ENCODE measurements around the gene MTNR1B.

The MTNR1B gene

GRCh38 chr11:92978271-92979111 lies 9.0 kb downstream of the MTNR1B start:
- DNase-seq (ENCODE audit: low read depth in 3 of 3), result no peak

- DNase-seq (ENCODE audit: low read depth in 3 of 3), result no peak
Observed at GRCh38 chr11:92979176-92979575, 9.7 kb downstream of the MTNR1B start.

GRCh38 chr11:92980312-92980711 lies 10.9 kb downstream of the MTNR1B start:
- DNase-seq (ENCODE audit: low read depth in 3 of 3), result no peak

GRCh38 chr11:92981508-92982043 lies 12.1 kb downstream of the MTNR1B start:
- no peak for DNase-seq (ENCODE audit: low read depth in 3 of 3)

- DNase-seq (ENCODE audit: low read depth in 3 of 3), result no peak
Observed at GRCh38 chr11:92986585-92986984, 17.1 kb downstream of the MTNR1B start.

GRCh38 chr11:92993004-92993403 lies 23.6 kb downstream of the MTNR1B start:
- DNase-seq (ENCODE audit: low read depth in 3 of 3), result no peak

- DNase-seq (ENCODE audit: low read depth in 3 of 3), result no peak
Observed at GRCh38 chr11:93000511-93001476, 31.3 kb downstream of the MTNR1B start.

GRCh38 chr11:93001806-93002205 lies 32.4 kb downstream of the MTNR1B start:
- DNase-seq (ENCODE audit: low read depth in 3 of 3), result no peak

GRCh38 chr11:93002380-93002779 lies 32.9 kb downstream of the MTNR1B start:
- DNase-seq (ENCODE audit: low read depth in 3 of 3), result no peak

- no peak for DNase-seq (ENCODE audit: low read depth in 3 of 3)
Observed at GRCh38 chr11:93005239-93005638, 35.8 kb downstream of the MTNR1B start.

GRCh38 chr11:93013646-93014045 lies 44.2 kb downstream of the MTNR1B start:
- no peak for DNase-seq (ENCODE audit: low read depth in 3 of 3)

- no peak for DNase-seq (ENCODE audit: low read depth in 3 of 3)
Observed at GRCh38 chr11:93016595-93016994, 47.1 kb downstream of the MTNR1B start.

GRCh38 chr11:93017821-93018690 lies 48.6 kb downstream of the MTNR1B start:
- no peak for DNase-seq (ENCODE audit: low read depth in 3 of 3)

- DNase-seq (ENCODE audit: low read depth in 3 of 3), result no peak
Observed at GRCh38 chr11:93020248-93021046, 51.0 kb downstream of the MTNR1B start.

GRCh38 chr11:93024369-93024768 lies 54.9 kb downstream of the MTNR1B start:
- DNase-seq (ENCODE audit: low read depth in 3 of 3), result no peak

- DNase-seq (ENCODE audit: low read depth in 3 of 3), result no peak
Observed at GRCh38 chr11:93025558-93026255, 56.3 kb downstream of the MTNR1B start.

- no peak for DNase-seq (ENCODE audit: low read depth in 3 of 3)
Observed at GRCh38 chr11:93028960-93029522, 59.6 kb downstream of the MTNR1B start.

- no peak for DNase-seq (ENCODE audit: low read depth in 3 of 3)
Observed at GRCh38 chr11:93031386-93031785, 61.9 kb downstream of the MTNR1B start.
